Endothelial cell of umbilical vein (primary cell): ENCODE results near the gene SLC12A8. TPM values are rescaled to one million over a fixed set of nuclear protein-coding genes. Genes with fewer than 3 reads are reported as not detected.

Source experiments
- BruUV-seq: library from RNA; stranded (reverse); fragments of 400-500 nt; replicated peaks from 2 replicates; lab custom pipeline; 2021; lab: Mats Ljungman, UMichigan
- CTCF ChIA-PET: fragments of 300-600, 350-600 bp; sonication (Branson Sonifier 250); formaldehyde crosslinking; loops from one replicate; lab custom pipeline; 2021; ENCODE audit warnings: antibody characterized with exemption, inconsistent platforms; lab: Charles Lee
- POLR2A ChIA-PET: fragments of 300-600, 350-600 bp; sonication (Branson Sonifier 250); formaldehyde crosslinking; loops from one replicate; lab custom pipeline; 2021; ENCODE audit warnings: antibody characterized with exemption, inconsistent platforms; lab: Charles Lee
- DNase-seq: peaks from one replicate; pipeline ENCODE4 v3.0.0-alpha.2; 2011; ENCODE audit warnings: low read depth, low spot score
- FAIRE-seq: peaks from 2 replicates; lab custom pipeline; 2011; peaks lifted over from hg19 to GRCh38; lab: Jason Lieb, UNC
- H2AFZ ChIP-seq: 2 replicates; pipeline ENCODE4 v1.6.0; 2012; ENCODE audit warnings: low read depth, low read length, control low read depth, inconsistent platforms
- H3K27ac ChIP-seq: 2 replicates; pipeline ENCODE4 v1.5.1; 2011; ENCODE audit warnings: low read depth, mild to moderate bottlenecking, control low read depth, low read length, moderate library complexity; ENCODE audit not compliant: insufficient read depth
- H3K27me3 ChIP-seq, 2 experiments: 2 replicates each; pipeline versions ENCODE4 v1.6.0 to v1.6.1; 2011; ENCODE audit warnings: low read length in 2 of 2, mixed read lengths in 1 of 2; ENCODE audit not compliant: control insufficient read depth in 2 of 2, insufficient read depth in 2 of 2
- H3K36me3 ChIP-seq, 2 experiments: 2 replicates in 1 of 2; 3 replicates in 1 of 2; pipeline ENCODE4 v1.5.1; 2011; ENCODE audit warnings: low read length in 2 of 2, mild to moderate bottlenecking in 1 of 2, moderate library complexity in 1 of 2; ENCODE audit not compliant: control insufficient read depth in 2 of 2, insufficient read depth in 2 of 2; ENCODE audit errors: extremely low read depth in 1 of 2
- H3K4me1 ChIP-seq: 3 replicates; pipeline ENCODE4 v1.5.1; 2011; ENCODE audit warnings: mild to moderate bottlenecking, low read length; ENCODE audit not compliant: control insufficient read depth, insufficient read depth; ENCODE audit errors: extremely low read depth
- H3K4me2 ChIP-seq: 2 replicates; pipeline ENCODE4 v1.6.1; 2011; ENCODE audit warnings: low read length, control low read depth, mixed read lengths; ENCODE audit not compliant: insufficient read depth
- H3K4me3 ChIP-seq, 3 experiments: fragments of 200-600 bp in 1 of 3; sonication (generic), shearing (Covaris generic) in 1 of 3; replicated peaks in 1 of 3; 2 replicates each; pipeline ENCODE4 v1.5.1; 2011 to 2016; ENCODE audit warnings: control low read depth in 3 of 3, low read length in 3 of 3, mild to moderate bottlenecking in 2 of 3, inconsistent platforms in 1 of 3, low read depth in 1 of 3, moderate library complexity in 1 of 3; ENCODE audit not compliant: insufficient read depth in 1 of 3
- H3K79me2 ChIP-seq: 2 replicates; pipeline ENCODE4 v1.6.0; 2012; ENCODE audit warnings: low read length, inconsistent platforms; ENCODE audit not compliant: control insufficient read depth, insufficient read depth
- H3K9ac ChIP-seq: replicated peaks from 2 replicates; pipeline ENCODE3; 2011; ENCODE audit warnings: low read length, control low read depth; ENCODE audit not compliant: insufficient read depth; ENCODE audit errors: extremely low read depth
- H3K9me1 ChIP-seq: replicated peaks from 3 replicates; pipeline ENCODE4 v1.6.0; 2011; ENCODE audit warnings: mild to moderate bottlenecking, low read length; ENCODE audit not compliant: control insufficient read depth, insufficient read depth; ENCODE audit errors: extremely low read depth
- H3K9me3 ChIP-seq: replicated peaks from 2 replicates; pipeline ENCODE4 v1.5.1; 2012; ENCODE audit warnings: low read length, inconsistent platforms; ENCODE audit not compliant: control insufficient read depth, insufficient read depth
- H4K20me1 ChIP-seq: replicated peaks from 2 replicates; pipeline ENCODE3; 2011; ENCODE audit warnings: mild to moderate bottlenecking, low read length; ENCODE audit not compliant: control insufficient read depth, insufficient read depth; ENCODE audit errors: extremely low read depth
- EZH2 ChIP-seq: IDR thresholded peaks from 2 replicates; pipeline ENCODE4 v1.6.1; 2012; ENCODE audit warnings: borderline replicate concordance, low read depth, mild to moderate bottlenecking, moderate library complexity, low read length, inconsistent platforms; ENCODE audit not compliant: severe bottlenecking
- FOS ChIP-seq: IDR thresholded peaks from 2 replicates; pipeline ENCODE4 v1.6.1; 2011; ENCODE audit warnings: mild to moderate bottlenecking, low read length, moderate library complexity, borderline replicate concordance; ENCODE audit not compliant: insufficient read depth
- GATA2 ChIP-seq: IDR thresholded peaks from 2 replicates; pipeline ENCODE4 v1.7.0; 2011; ENCODE audit warnings: low read depth, mild to moderate bottlenecking, moderate library complexity, mixed read lengths, low read length; ENCODE audit not compliant: insufficient read length, insufficient read depth
- JUN ChIP-seq: IDR thresholded peaks from 2 replicates; pipeline ENCODE4 v1.6.1; 2011; ENCODE audit warnings: borderline replicate concordance, low read depth; ENCODE audit not compliant: insufficient read length, insufficient read depth
- MYC ChIP-seq: IDR thresholded peaks from one replicate; pipeline ENCODE4 v1.6.1; 2011; ENCODE audit warnings: mild to moderate bottlenecking, low read depth, low read length
- POLR2A ChIP-seq: IDR thresholded peaks from 2 replicates; pipeline ENCODE4 v1.6.1; 2012; ENCODE audit warnings: low read depth, mild to moderate bottlenecking, control low read depth, low read length
- POLR2AphosphoS5 ChIP-seq: IDR thresholded peaks from 2 replicates; pipeline ENCODE4 v1.6.1; 2012; ENCODE audit warnings: low read depth, mild to moderate bottlenecking, control low read depth, low read length, moderate library complexity; ENCODE audit not compliant: insufficient read depth
- dilution Hi-C: fragments of 300-500 bp; cut with MboI; formaldehyde crosslinking; loops from one replicate; pipeline ENCODE4 v1.15.0; 2019; ENCODE audit warnings: low sequenced_read_pairs; ENCODE audit not compliant: extremely low pct_ligation_motif_present
- intact Hi-C: fragments of 100-400 bp; cut with micrococcal nuclease; formaldehyde crosslinking; loops from one replicate; pipeline ENCODE4 v1.10.0; 2022
- polyA plus RNA-seq, 4 experiments: library from polyadenylated mRNA; depleted of rRNA in 3 of 4; stranded (reverse) in 3 of 4; unstranded in 1 of 4; fragments of >200 nt; gene quantifications; 2 replicates each; pipeline versions ENCODE4 v1.2.1 to v1.2.3, GENCODE V29; 2011 to 2012; ENCODE audit warnings: missing spikeins in 1 of 4
- total RNA-seq: library from RNA; stranded (reverse); gene quantifications from 2 replicates; pipeline ENCODE4 v1.2.3, GENCODE V29; 2021
- TF ChIP-seq, protein P1 (sequence below), 2 donors: IDR thresholded peaks; 1 replicate in 1 of 2; 2 replicates in 1 of 2; pipeline ENCODE4 v1.5.1; 2011; ENCODE audit warnings: low read length in 2 of 2, mild to moderate bottlenecking in 2 of 2, moderate library complexity in 2 of 2, control low read depth in 1 of 2, inconsistent platforms in 1 of 2, low read depth in 1 of 2; ENCODE audit not compliant: insufficient read depth in 1 of 2; ENCODE audit errors: extremely low read depth in 1 of 2
- TF ChIP-seq, protein P2 (sequence below): IDR thresholded peaks from 2 replicates; pipeline ENCODE4 v1.6.1; 2011; ENCODE audit not compliant: insufficient read depth, insufficient read length

The SLC12A8 gene
- total and polyA plus RNA-seq, 2 donors (not counting 3 experiments of a cell fraction or from before 2014, with no cell fraction given): 0.86 to 0.90 TPM

DNA sequence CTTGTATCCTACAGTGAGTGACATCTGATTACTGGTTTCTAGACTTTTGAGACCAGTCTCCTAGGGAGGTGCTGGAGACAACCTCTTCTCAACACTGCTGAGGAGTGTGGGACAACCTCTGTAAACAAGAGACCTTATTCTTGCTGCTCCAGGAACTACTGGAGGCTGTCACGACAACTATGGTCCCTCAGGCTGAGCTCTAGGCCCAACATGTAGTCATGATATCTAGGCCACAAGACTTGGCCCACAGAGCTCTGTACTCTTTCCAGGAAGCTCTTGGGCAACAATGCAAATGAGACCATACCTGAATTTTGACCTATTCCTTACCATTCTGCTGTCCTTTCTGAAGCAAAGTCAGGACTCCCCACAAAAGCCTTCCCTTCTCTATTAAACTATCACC, 132.5 kb downstream of the SLC12A8 start:
- H2AFZ ChIP-seq: no peak overlapping the region
- H3K9me3 ChIP-seq: no peaks in the 10 kb centered on the region
- ChIA-PET POLR2A (no interaction called here), CTCF (no interaction called here)
- dilution Hi-C loops: no loop called here
- DNase-seq (no peak), FAIRE-seq (no peak)
- no peak overlapping the region for H3K27ac ChIP-seq
- H3K9me1 ChIP-seq: no peaks in the 10 kb centered on the region
- H3K4me2 ChIP-seq: no peak overlapping the region
- H3K4me3 ChIP-seq: no peak overlapping the region
- no peaks in the 10 kb centered on the region for H3K79me2 ChIP-seq
- peaks cover 6% of the 10 kb centered on the region for H3K4me1 ChIP-seq
- no peaks in the 10 kb centered on the region for H3K27me3 ChIP-seq
- BruUV-seq: no TSS peak
- H4K20me1 ChIP-seq: no peaks in the 10 kb centered on the region
- H3K9ac ChIP-seq: no peak overlapping the region
- intact Hi-C loops: no loop called here
- H3K36me3 ChIP-seq: no peaks in the 10 kb centered on the region
- TF ChIP-seq EZH2 (no peak), FOS (no peak), MYC (no peak), POLR2AphosphoS5 (no peak), GATA2 (no peak), JUN (no peak), POLR2A (no peak)
- TF ChIP-seq, protein P1, sequence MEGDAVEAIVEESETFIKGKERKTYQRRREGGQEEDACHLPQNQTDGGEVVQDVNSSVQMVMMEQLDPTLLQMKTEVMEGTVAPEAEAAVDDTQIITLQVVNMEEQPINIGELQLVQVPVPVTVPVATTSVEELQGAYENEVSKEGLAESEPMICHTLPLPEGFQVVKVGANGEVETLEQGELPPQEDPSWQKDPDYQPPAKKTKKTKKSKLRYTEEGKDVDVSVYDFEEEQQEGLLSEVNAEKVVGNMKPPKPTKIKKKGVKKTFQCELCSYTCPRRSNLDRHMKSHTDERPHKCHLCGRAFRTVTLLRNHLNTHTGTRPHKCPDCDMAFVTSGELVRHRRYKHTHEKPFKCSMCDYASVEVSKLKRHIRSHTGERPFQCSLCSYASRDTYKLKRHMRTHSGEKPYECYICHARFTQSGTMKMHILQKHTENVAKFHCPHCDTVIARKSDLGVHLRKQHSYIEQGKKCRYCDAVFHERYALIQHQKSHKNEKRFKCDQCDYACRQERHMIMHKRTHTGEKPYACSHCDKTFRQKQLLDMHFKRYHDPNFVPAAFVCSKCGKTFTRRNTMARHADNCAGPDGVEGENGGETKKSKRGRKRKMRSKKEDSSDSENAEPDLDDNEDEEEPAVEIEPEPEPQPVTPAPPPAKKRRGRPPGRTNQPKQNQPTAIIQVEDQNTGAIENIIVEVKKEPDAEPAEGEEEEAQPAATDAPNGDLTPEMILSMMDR (IDR thresholded peaks at IDR 0.05; ENCODE audit: extremely low read depth in 1 of 2, insufficient read depth in 1 of 2, low read depth in 1 of 2, low read length in 2 of 2): no peak
- TF ChIP-seq, protein P2, sequence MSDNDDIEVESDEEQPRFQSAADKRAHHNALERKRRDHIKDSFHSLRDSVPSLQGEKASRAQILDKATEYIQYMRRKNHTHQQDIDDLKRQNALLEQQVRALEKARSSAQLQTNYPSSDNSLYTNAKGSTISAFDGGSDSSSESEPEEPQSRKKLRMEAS: no peak
